K562 (cell line): ENCODE results near the gene PRKAR2B. TPM values are rescaled to one million over a fixed set of nuclear protein-coding genes. Genes with fewer than 3 reads are reported as not detected.
A peak's percentile ranks its signal among the peaks of the same experiment; 100 is the strongest.

Source experiments
- CAMTA2 ChIP-seq: fragments of 250-450 bp; sonication (Bioruptor Pico); conservative IDR thresholded peaks from 2 replicates; pipeline ENCODE4 v1.5.1; 2022
- E2F3 ChIP-seq: fragments of 250-450 bp; sonication (Bioruptor Pico); IDR thresholded peaks from 2 replicates; pipeline ENCODE4 v1.4.0; 2020; ENCODE audit warnings: mild to moderate bottlenecking
- FOXP1 ChIP-seq: sonication (generic); formaldehyde crosslinking; IDR thresholded peaks from 2 replicates; pipeline ENCODE4 v1.8.0; 2022; ENCODE audit warnings: mild to moderate bottlenecking, missing genetic modification reagents
- GABPA ChIP-seq: fragments of 200-800 bp; sonication (Bioruptor generic); conservative IDR thresholded peaks from 2 replicates; pipeline ENCODE4 v1.6.1; 2016; ENCODE audit warnings: low read depth, missing genetic modification characterization, missing compliant biosample characterization
- KDM5B ChIP-seq: fragments of 200-600 bp; sonication (generic); IDR thresholded peaks from 2 replicates; pipeline ENCODE4 v1.6.1; 2012; ENCODE audit warnings: low read depth, mild to moderate bottlenecking, moderate library complexity, low read length, control low read depth, inconsistent platforms; ENCODE audit not compliant: insufficient replicate concordance
- MCM3 ChIP-seq: fragments of 450-650 bp; IDR thresholded peaks from 2 replicates; pipeline ENCODE4 v1.6.1; 2016
- NCOA4 ChIP-seq: fragments of 450-650 bp; IDR thresholded peaks from 2 replicates; pipeline ENCODE4 v1.6.1; 2018; ENCODE audit warnings: mild to moderate bottlenecking; ENCODE audit not compliant: partially characterized antibody
- SMAD1 ChIP-seq: fragments of 150-350 bp; IDR thresholded peaks from 2 replicates; pipeline ENCODE4 v1.6.1; 2014; ENCODE audit warnings: low read length, low read depth; ENCODE audit not compliant: partially characterized antibody
- SMARCB1 ChIP-seq: IDR thresholded peaks from 2 replicates; pipeline ENCODE4 v1.6.1; 2011; ENCODE audit warnings: improper control_type of control experiment, low read depth; ENCODE audit not compliant: insufficient read length
- SRF ChIP-seq, 2 experiments: fragments of 250-450, 450-650 bp in 1 of 2; sonication (Bioruptor Pico) in 1 of 2; sonication (generic) in 1 of 2; formaldehyde crosslinking; IDR thresholded peaks; 2 replicates each; pipeline versions ENCODE4 v1.5.0 to v1.5.1; 2020 to 2022; ENCODE audit warnings: mild to moderate bottlenecking in 1 of 2, missing genetic modification reagents in 1 of 2
- SRSF1 ChIP-seq: fragments of 200-400 bp; formaldehyde crosslinking; IDR thresholded peaks from 2 replicates; pipeline ENCODE4 v1.6.1; 2017; ENCODE audit warnings: mild to moderate bottlenecking, low read depth, low read length, moderate library complexity
- TAF7 ChIP-seq: fragments of 450-650 bp; IDR thresholded peaks from 2 replicates; pipeline ENCODE4 v1.6.1; 2016; ENCODE audit warnings: missing genetic modification characterization, missing compliant biosample characterization
- ZNF77 ChIP-seq: fragments of 250-450 bp; sonication (Bioruptor Pico); IDR thresholded peaks from 2 replicates; pipeline ENCODE4 v1.5.0; 2020
- polyA plus RNA-seq, 8 experiments: library from polyadenylated mRNA; depleted of rRNA in 4 of 8; stranded (reverse) in 5 of 8; unstranded in 3 of 8; fragments of >200 nt; fragmentation: Nextera tagmentation in 2 of 8; fragmentation: Illumina TruSeq in 1 of 8; extraction: Ambion mirVana in 2 of 8; extraction: Trizol in 1 of 8; gene quantifications; 2 replicates each; pipeline versions ENCODE4 v1.2.1 to v1.2.3, GENCODE V29; 2011 to 2014; ENCODE audit warnings: inconsistent platforms in 1 of 8, missing spikeins in 1 of 8
- total RNA-seq, 7 experiments: library from RNA; depleted of rRNA in 6 of 7; stranded (reverse); fragments of >200 nt in 6 of 7; fragmentation: Illumina TruSeq in 2 of 7; extraction: Trizol in 2 of 7; gene quantifications; 2 replicates each; pipeline versions ENCODE4 v1.2.1 to v1.2.3, GENCODE V29; 2011 to 2021; ENCODE audit warnings: low replicate concordance in 1 of 7
- TF ChIP-seq, protein P1 (sequence below): fragments of 250-450 bp; sonication (Bioruptor Pico); IDR thresholded peaks from 2 replicates; pipeline ENCODE4 v1.8.0; 2021; ENCODE audit warnings: moderate library complexity, mild to moderate bottlenecking, inconsistent platforms
- TF ChIP-seq, protein P2 (sequence below): fragments of 250-450 bp; sonication (Bioruptor Pico); IDR thresholded peaks from 2 replicates; pipeline ENCODE4 v1.4.0; 2020
- TF ChIP-seq, protein P3 (sequence below): fragments of 450-650 bp; IDR thresholded peaks from 2 replicates; pipeline ENCODE4 v1.7.0; 2016; ENCODE audit warnings: borderline replicate concordance
- TF ChIP-seq, protein P4 (sequence below): fragments of 450-650 bp; IDR thresholded peaks from 2 replicates; pipeline ENCODE4 v1.7.1; 2018; ENCODE audit warnings: mild to moderate bottlenecking, low read depth; ENCODE audit not compliant: partially characterized antibody

Gene PRKAR2B
- total and polyA plus RNA-seq, 9 of the 15 experiments (the other 6 are each of a cell fraction or from before 2014, with no cell fraction given), result 59.0 to 173 (median 129) TPM

DNA sequence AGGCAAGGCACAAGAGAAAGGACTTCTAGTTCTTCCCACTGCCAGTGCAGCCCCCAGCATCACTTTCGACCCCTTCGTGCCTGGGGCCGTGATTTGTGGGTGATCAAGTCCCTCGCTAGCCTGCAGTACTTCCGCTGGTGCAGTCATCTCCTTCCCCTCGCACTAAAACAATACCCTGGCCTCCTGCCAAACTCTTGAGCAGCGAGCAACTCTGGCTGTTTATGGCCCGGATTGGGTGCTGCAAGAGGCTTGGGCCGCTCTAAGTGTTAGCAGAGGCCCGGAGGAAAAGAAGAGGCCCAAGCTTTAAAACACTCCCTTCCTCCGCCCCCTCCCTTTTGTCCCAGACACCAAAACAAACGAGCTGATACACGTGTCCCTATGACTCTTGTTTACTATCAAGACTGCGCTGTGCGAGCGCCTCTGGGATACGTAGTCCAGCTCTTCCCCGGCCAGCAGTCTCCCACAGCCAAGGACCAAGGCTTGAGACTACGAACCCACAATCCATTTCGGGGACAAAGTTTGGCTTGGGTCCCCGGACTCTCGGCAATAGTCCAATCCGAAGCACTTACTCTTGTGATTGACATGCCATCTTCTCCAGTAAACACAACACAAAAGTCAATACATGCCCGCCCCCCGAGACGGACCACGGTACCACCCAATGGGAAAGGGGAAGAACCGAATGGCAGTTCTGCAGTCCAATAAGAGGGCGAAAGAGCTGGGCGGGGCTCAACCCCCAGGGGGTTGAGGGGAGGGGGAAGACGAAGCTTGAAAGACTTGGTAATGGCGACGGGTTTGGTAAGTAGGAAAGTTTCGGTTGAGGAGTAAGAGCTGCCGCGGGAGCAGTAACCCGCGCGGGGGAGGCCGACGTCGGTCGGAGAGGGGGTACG, 124.0 kb downstream of the PRKAR2B start, which contains the start of gene HBP1 (continued):
- TF ChIP-seq SRSF1 (no peak), ZNF77 (CRISPR knock-in tag) (no peak), MCM3 (no peak), CAMTA2 (no peak), SMARCB1 (no peak), FOXP1 (peak; percentile 98), E2F3 (CRISPR knock-in tag) (0 out of 2 replicates have a peak, but pooled peaks have one; percentile 10), TAF7 (tag) (peak; percentile 93), SRF (CRISPR knock-in tag; IDR thresholded peaks at IDR 0.05) (peak in 1 of 2 experiments; percentile 29; a peak in 2 of 4 replicates), SMAD1 (peak; percentile 80), KDM5B (peak; percentile 31), GABPA (tag) (peak; percentile 83), NCOA4 (no peak)
- TF ChIP-seq, protein P1, sequence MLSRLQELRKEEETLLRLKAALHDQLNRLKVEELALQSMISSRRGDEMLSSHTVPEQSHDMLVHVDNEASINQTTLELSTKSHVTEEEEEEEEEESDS (CRISPR knock-in tag), result no peak
- TF ChIP-seq, protein P2, sequence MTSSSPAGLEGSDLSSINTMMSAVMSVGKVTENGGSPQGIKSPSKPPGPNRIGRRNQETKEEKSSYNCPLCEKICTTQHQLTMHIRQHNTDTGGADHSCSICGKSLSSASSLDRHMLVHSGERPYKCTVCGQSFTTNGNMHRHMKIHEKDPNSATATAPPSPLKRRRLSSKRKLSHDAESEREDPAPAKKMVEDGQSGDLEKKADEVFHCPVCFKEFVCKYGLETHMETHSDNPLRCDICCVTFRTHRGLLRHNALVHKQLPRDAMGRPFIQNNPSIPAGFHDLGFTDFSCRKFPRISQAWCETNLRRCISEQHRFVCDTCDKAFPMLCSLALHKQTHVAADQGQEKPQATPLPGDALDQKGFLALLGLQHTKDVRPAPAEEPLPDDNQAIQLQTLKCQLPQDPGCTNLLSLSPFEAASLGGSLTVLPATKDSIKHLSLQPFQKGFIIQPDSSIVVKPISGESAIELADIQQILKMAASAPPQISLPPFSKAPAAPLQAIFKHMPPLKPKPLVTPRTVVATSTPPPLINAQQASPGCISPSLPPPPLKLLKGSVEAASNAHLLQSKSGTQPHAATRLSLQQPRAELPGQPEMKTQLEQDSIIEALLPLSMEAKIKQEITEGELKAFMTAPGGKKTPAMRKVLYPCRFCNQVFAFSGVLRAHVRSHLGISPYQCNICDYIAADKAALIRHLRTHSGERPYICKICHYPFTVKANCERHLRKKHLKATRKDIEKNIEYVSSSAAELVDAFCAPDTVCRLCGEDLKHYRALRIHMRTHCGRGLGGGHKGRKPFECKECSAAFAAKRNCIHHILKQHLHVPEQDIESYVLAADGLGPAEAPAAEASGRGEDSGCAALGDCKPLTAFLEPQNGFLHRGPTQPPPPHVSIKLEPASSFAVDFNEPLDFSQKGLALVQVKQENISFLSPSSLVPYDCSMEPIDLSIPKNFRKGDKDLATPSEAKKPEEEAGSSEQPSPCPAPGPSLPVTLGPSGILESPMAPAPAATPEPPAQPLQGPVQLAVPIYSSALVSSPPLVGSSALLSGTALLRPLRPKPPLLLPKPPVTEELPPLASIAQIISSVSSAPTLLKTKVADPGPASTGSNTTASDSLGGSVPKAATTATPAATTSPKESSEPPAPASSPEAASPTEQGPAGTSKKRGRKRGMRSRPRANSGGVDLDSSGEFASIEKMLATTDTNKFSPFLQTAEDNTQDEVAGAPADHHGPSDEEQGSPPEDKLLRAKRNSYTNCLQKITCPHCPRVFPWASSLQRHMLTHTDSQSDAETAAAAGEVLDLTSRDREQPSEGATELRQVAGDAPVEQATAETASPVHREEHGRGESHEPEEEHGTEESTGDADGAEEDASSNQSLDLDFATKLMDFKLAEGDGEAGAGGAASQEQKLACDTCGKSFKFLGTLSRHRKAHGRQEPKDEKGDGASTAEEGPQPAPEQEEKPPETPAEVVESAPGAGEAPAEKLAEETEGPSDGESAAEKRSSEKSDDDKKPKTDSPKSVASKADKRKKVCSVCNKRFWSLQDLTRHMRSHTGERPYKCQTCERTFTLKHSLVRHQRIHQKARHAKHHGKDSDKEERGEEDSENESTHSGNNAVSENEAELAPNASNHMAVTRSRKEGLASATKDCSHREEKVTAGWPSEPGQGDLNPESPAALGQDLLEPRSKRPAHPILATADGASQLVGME (CRISPR knock-in tag), result 0 out of 2 replicates have a peak, but pooled peaks have one; percentile 48
- TF ChIP-seq, protein P3, sequence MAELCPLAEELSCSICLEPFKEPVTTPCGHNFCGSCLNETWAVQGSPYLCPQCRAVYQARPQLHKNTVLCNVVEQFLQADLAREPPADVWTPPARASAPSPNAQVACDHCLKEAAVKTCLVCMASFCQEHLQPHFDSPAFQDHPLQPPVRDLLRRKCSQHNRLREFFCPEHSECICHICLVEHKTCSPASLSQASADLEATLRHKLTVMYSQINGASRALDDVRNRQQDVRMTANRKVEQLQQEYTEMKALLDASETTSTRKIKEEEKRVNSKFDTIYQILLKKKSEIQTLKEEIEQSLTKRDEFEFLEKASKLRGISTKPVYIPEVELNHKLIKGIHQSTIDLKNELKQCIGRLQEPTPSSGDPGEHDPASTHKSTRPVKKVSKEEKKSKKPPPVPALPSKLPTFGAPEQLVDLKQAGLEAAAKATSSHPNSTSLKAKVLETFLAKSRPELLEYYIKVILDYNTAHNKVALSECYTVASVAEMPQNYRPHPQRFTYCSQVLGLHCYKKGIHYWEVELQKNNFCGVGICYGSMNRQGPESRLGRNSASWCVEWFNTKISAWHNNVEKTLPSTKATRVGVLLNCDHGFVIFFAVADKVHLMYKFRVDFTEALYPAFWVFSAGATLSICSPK, result no peak
- TF ChIP-seq, protein P4, sequence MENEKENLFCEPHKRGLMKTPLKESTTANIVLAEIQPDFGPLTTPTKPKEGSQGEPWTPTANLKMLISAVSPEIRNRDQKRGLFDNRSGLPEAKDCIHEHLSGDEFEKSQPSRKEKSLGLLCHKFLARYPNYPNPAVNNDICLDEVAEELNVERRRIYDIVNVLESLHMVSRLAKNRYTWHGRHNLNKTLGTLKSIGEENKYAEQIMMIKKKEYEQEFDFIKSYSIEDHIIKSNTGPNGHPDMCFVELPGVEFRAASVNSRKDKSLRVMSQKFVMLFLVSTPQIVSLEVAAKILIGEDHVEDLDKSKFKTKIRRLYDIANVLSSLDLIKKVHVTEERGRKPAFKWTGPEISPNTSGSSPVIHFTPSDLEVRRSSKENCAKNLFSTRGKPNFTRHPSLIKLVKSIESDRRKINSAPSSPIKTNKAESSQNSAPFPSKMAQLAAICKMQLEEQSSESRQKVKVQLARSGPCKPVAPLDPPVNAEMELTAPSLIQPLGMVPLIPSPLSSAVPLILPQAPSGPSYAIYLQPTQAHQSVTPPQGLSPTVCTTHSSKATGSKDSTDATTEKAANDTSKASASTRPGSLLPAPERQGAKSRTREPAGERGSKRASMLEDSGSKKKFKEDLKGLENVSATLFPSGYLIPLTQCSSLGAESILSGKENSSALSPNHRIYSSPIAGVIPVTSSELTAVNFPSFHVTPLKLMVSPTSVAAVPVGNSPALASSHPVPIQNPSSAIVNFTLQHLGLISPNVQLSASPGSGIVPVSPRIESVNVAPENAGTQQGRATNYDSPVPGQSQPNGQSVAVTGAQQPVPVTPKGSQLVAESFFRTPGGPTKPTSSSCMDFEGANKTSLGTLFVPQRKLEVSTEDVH, result peak; percentile 40
